Stimulated activated naive CD8-positive, alpha-beta T cell treated with anti-CD3 and anti-CD28 coated beads, Interleukin-15, amount 100 ng/mL, for 72 hours (primary cell): Measurements from ENCODE around the gene SIGLEC8.
A peak's percentile ranks its signal among the peaks of the same experiment; 100 is the strongest.

ENCODE experiments used
- ATAC-seq: fragments of 150-1000 bp; cut with Tn5 transposase; 2 replicates; pipeline ENCODE4 v1.10.0; 2021; ENCODE audit warnings: mild to moderate bottlenecking, moderate library complexity
- DNase-seq, 2 donors: peaks; one replicate each; pipeline ENCODE4 v3.0.0; 2021 to 2022
- H3K27ac Mint-ChIP-seq, 2 donors: one replicate each; pipeline ENCODE4 v1.8.0; 2022; ENCODE audit warnings: mild to moderate bottlenecking in 2 of 2, mixed read lengths in 2 of 2, moderate library complexity in 2 of 2
- H3K27me3 Mint-ChIP-seq: one replicate; pipeline ENCODE4 v1.8.0; 2022; ENCODE audit warnings: mixed read lengths
- H3K4me1 Mint-ChIP-seq: one replicate; pipeline ENCODE4 v1.8.0; 2022; ENCODE audit warnings: mild to moderate bottlenecking, mixed read lengths
- H3K4me3 Mint-ChIP-seq, 2 donors: one replicate each; pipeline ENCODE4 v1.8.0; 2022; ENCODE audit warnings: mild to moderate bottlenecking in 2 of 2, mixed read lengths in 2 of 2, moderate library complexity in 1 of 2
- H3K9me3 Mint-ChIP-seq, 2 donors: one replicate each; pipeline ENCODE4 v1.8.0; 2022; ENCODE audit warnings: mixed read lengths in 2 of 2

SIGLEC8 gene

GRCh38 chr19:51410950-51411748 is 47.1 kb downstream of the SIGLEC8 start:
- no peak overlapping the region for H3K4me3 Mint-ChIP-seq
- ATAC-seq: no peak
- no peak overlapping the region for H3K27ac Mint-ChIP-seq
- no peak for DNase-seq
- peaks cover 6% of the 10 kb centered on the region for H3K4me1 Mint-ChIP-seq
- peaks cover 14% of the 10 kb centered on the region for H3K27me3 Mint-ChIP-seq
- H3K9me3 Mint-ChIP-seq: no peaks in the 10 kb centered on the region

DNA sequence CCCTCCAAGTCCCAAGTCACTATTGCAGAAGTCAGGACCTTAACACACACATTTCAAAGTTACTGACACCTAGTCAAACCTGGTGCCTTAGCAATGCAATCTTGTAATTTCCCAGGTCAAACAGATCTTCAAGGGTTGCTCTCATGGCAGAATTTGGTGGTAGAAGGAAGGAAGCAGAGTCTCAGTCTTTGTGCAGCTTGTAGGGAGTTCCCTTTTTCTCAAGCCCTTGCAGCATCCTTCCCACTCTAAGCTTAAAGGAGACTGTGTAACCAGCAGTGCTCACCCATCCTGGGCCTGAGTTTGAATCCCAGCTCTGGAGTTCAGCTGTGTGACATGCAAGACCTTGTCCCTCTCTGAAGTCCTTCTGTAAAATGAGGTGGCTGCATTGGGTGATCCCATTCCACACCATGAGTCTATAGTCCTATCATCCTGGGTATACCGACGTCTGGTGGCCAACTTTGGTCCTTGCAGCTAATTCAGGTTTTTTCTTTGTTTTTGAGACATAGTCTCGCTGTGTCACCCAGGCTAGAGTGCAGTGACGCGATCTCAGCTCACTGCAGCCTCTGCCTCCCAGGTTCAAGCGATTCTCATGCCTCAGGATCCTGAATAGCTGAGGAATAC is 50.6 kb downstream of the SIGLEC8 start:
- ATAC-seq: peak; percentile 74

DNA sequence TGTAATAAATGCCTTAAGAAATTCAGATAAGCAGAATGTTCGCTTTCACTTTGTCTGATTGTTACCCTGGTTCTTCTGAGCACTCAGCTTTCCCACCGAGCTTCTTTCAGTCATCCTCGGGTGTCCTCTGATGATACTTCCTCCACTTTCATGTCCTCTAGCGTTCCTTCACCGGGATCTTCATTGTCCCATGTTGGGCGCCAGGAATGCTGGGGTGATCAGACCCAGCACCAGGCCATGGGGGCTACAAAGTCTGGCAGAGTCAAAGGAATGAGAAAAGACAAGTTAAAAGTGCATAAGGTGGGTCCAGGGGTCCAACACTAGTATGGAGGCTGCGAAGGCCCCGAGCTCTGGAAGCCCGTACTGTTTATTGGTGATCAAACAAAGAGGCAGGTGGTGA is 56.1 kb downstream of the SIGLEC8 start:
- DNase-seq: no peak
- H3K27ac Mint-ChIP-seq: no peak overlapping the region
- peaks cover 8 to 20% of the 10 kb centered on the region in 2 donors for H3K9me3 Mint-ChIP-seq
- H3K4me1 Mint-ChIP-seq: peaks cover 18% of the 10 kb centered on the region
- ATAC-seq: no peak
- H3K27me3 Mint-ChIP-seq: peaks cover 12% of the 10 kb centered on the region
- H3K4me3 Mint-ChIP-seq: no peak overlapping the region

More for the DNA sequence above, 50.6 kb downstream of the SIGLEC8 start:
- H3K4me1 Mint-ChIP-seq: peaks cover 6% of the 10 kb centered on the region
- H3K9me3 Mint-ChIP-seq: peaks cover 0 to 8% of the 10 kb centered on the region in 2 donors
- peaks cover 20% of the 10 kb centered on the region for H3K27me3 Mint-ChIP-seq
- peak in 1 of 2 donors; percentile 25 for DNase-seq
- no peak overlapping the region for H3K27ac Mint-ChIP-seq
- no peak overlapping the region for H3K4me3 Mint-ChIP-seq
